H9 (cell line): ENCODE results near the gene OR2T35. TPM values are rescaled to one million over a fixed set of nuclear protein-coding genes. Genes with fewer than 3 reads are reported as not detected.
"Not testable (repeated sequence)": the region's sequence is repeated elsewhere in the genome, so short reads cannot be mapped to it uniquely, and the experiment has no call there.

Experiments
- DNase-seq: peaks from one replicate; pipeline ENCODE4 v3.0.0-alpha.2; 2017
- H2AFZ ChIP-seq: one replicate; pipeline ENCODE4 v1.6.1; 2013; ENCODE audit warnings: mild to moderate bottlenecking, low read length, control low read depth, moderate library complexity
- H2AK5ac ChIP-seq: 2 replicates; pipeline ENCODE4 v1.6.1; 2013; ENCODE audit warnings: low read length, control low read depth, mixed read lengths; ENCODE audit not compliant: insufficient read length
- H2BK120ac ChIP-seq: one replicate; pipeline ENCODE4 v1.6.1; 2013; ENCODE audit warnings: low read depth, mild to moderate bottlenecking, low read length, control low read depth, inconsistent platforms; ENCODE audit not compliant: poor library complexity, severe bottlenecking
- H2BK12ac ChIP-seq: 2 replicates; pipeline ENCODE4 v1.6.1; 2013; ENCODE audit warnings: low read length, control low read depth, mixed read lengths, low read depth; ENCODE audit not compliant: insufficient read length
- H2BK15ac ChIP-seq: 2 replicates; pipeline ENCODE4 v1.6.1; 2013; ENCODE audit warnings: low read depth, low read length, control low read depth
- H2BK20ac ChIP-seq: one replicate; pipeline ENCODE4 v1.6.1; 2013; ENCODE audit warnings: low read depth, mild to moderate bottlenecking, low read length, control low read depth, inconsistent platforms; ENCODE audit not compliant: poor library complexity, severe bottlenecking
- H2BK5ac ChIP-seq: 2 replicates; pipeline ENCODE4 v1.6.1; 2013; ENCODE audit warnings: low read length, control low read depth, mixed read lengths; ENCODE audit not compliant: insufficient read length
- H3K14ac ChIP-seq: 2 replicates; pipeline ENCODE4 v1.6.1; 2013; ENCODE audit warnings: low read length, control low read depth; ENCODE audit not compliant: insufficient read depth
- H3K18ac ChIP-seq: 2 replicates; pipeline ENCODE4 v1.6.1; 2013; ENCODE audit warnings: low read depth, mild to moderate bottlenecking, mixed read lengths, low read length, control low read depth; ENCODE audit not compliant: insufficient read length
- H3K23ac ChIP-seq: 2 replicates; pipeline ENCODE4 v1.6.1; 2013; ENCODE audit warnings: low read length, control low read depth, mixed read lengths, low read depth; ENCODE audit not compliant: insufficient read length
- H3K23me2 ChIP-seq: 2 replicates; pipeline ENCODE4 v1.6.1; 2013; ENCODE audit warnings: low read depth, mild to moderate bottlenecking, mixed read lengths, low read length, control low read depth; ENCODE audit not compliant: insufficient read length, poor library complexity, severe bottlenecking
- H3K27ac ChIP-seq: 2 replicates; pipeline ENCODE4 v1.5.1; 2013; ENCODE audit warnings: low read length, control low read depth, mixed read lengths, low read depth; ENCODE audit not compliant: insufficient read length
- H3K27me3 ChIP-seq: 2 replicates; pipeline ENCODE4 v1.6.1; 2013; ENCODE audit warnings: low read length, control low read depth, inconsistent platforms; ENCODE audit not compliant: insufficient read depth
- H3K4ac ChIP-seq: 2 replicates; pipeline ENCODE4 v1.6.1; 2013; ENCODE audit warnings: low read depth, mild to moderate bottlenecking, control low read depth, inconsistent platforms, low read length, moderate library complexity
- H3K4me1 ChIP-seq: 2 replicates; pipeline ENCODE4 v1.6.1; 2013; ENCODE audit warnings: low read length, control low read depth, inconsistent platforms; ENCODE audit not compliant: insufficient read depth
- H3K4me2 ChIP-seq: 2 replicates; pipeline ENCODE4 v1.6.1; 2013; ENCODE audit warnings: low read length, control low read depth, mixed read lengths; ENCODE audit not compliant: insufficient read length, insufficient read depth
- H3K56ac ChIP-seq: 2 replicates; pipeline ENCODE4 v1.6.1; 2013; ENCODE audit warnings: low read depth, mild to moderate bottlenecking, mixed read lengths, low read length, control low read depth; ENCODE audit not compliant: insufficient read length
- H3K79me1 ChIP-seq: 2 replicates; pipeline ENCODE4 v1.6.1; 2013; ENCODE audit warnings: low read depth, mild to moderate bottlenecking, moderate library complexity, low read length, control low read depth, inconsistent platforms; ENCODE audit not compliant: insufficient read depth, poor library complexity, severe bottlenecking
- H3K79me2 ChIP-seq: 2 replicates; pipeline ENCODE4 v1.6.1; 2013; ENCODE audit warnings: low read length, control low read depth, inconsistent platforms; ENCODE audit not compliant: insufficient read depth
- H3K9ac ChIP-seq: 2 replicates; pipeline ENCODE4 v1.6.1; 2013; ENCODE audit warnings: low read length, control low read depth, mixed read lengths; ENCODE audit not compliant: insufficient read length; ENCODE audit errors: extremely low read depth
- H3K9me3 ChIP-seq: one replicate; pipeline ENCODE4 v1.6.1; 2013; ENCODE audit warnings: low read depth, low read length, inconsistent platforms; ENCODE audit not compliant: control insufficient read depth
- H3T11ph ChIP-seq: one replicate; pipeline ENCODE4 v1.6.1; 2013; ENCODE audit warnings: mild to moderate bottlenecking, low read length, control low read depth, inconsistent platforms
- H4K20me1 ChIP-seq: one replicate; pipeline ENCODE4 v1.6.1; 2013; ENCODE audit not compliant: control insufficient read depth, insufficient read length, insufficient read depth
- H4K5ac ChIP-seq: 2 replicates; pipeline ENCODE4 v1.6.1; 2013; ENCODE audit warnings: low read depth, mild to moderate bottlenecking, mixed read lengths, low read length, control low read depth; ENCODE audit not compliant: insufficient read length
- H4K8ac ChIP-seq: replicated peaks from 2 replicates; pipeline ENCODE4 v1.6.1; 2013; ENCODE audit warnings: low read length, control low read depth, mixed read lengths, low read depth; ENCODE audit not compliant: insufficient read length
- H4K91ac ChIP-seq: 2 replicates; pipeline ENCODE4 v1.6.1; 2013; ENCODE audit warnings: low read depth, mild to moderate bottlenecking, moderate library complexity, mixed read lengths, low read length, control low read depth; ENCODE audit not compliant: insufficient read length
- H3K27ac Mint-ChIP-seq, 3 experiments: 2 replicates in 2 of 3; 3 replicates in 1 of 3; pipeline ENCODE4 v1.8.0; 2020 to 2021; ENCODE audit warnings: mixed read lengths in 3 of 3, mild to moderate bottlenecking in 1 of 3, moderate library complexity in 1 of 3
- H3K27me3 Mint-ChIP-seq: 2 replicates; pipeline ENCODE4 v1.8.0; 2021; ENCODE audit warnings: low read depth, mild to moderate bottlenecking, moderate library complexity, mixed read lengths
- H3K36me3 Mint-ChIP-seq, 3 experiments: 2 replicates in 2 of 3; 3 replicates in 1 of 3; pipeline ENCODE4 v1.8.0; 2020 to 2021; ENCODE audit warnings: low read depth in 3 of 3, mixed read lengths in 3 of 3; ENCODE audit not compliant: insufficient read depth in 1 of 3
- H3K4me1 Mint-ChIP-seq, 2 experiments: 2 replicates each; pipeline ENCODE4 v1.8.0; 2020; ENCODE audit warnings: mixed read lengths in 2 of 2
- H3K4me3 Mint-ChIP-seq, 2 experiments: 2 replicates in 1 of 2; 3 replicates in 1 of 2; pipeline ENCODE4 v1.8.0; 2020 to 2021; ENCODE audit warnings: mild to moderate bottlenecking in 2 of 2, mixed read lengths in 2 of 2, moderate library complexity in 1 of 2
- H3K9me3 Mint-ChIP-seq, 2 experiments: 2 replicates in 1 of 2; 3 replicates in 1 of 2; pipeline ENCODE4 v1.8.0; 2020; ENCODE audit warnings: mild to moderate bottlenecking in 2 of 2, mixed read lengths in 2 of 2, moderate library complexity in 1 of 2
- WGBS: extraction: QIAGEN DNeasy Blood & Tissue Kit; methylation state at CpG from one replicate; pipeline ENCODE4 v1.1.7; 2013; ENCODE audit warnings: missing lambda C conversion rate, low lambda C conversion rate, mixed read lengths; ENCODE audit not compliant: insufficient read length; ENCODE audit errors: extremely low coverage; 5-methylcytosine and 5-hydroxymethylcytosine counted together
- total RNA-seq: library from RNA; stranded (reverse); gene quantifications from 2 replicates; pipeline ENCODE4 v1.2.1, GENCODE V29; 2021

The OR2T35 gene
- total RNA-seq, 1 experiment from 2014 or later, result not detected

- H3K23me2 ChIP-seq, H3K79me1 ChIP-seq, H2BK120ac ChIP-seq, H3K14ac ChIP-seq, H3K36me3 Mint-ChIP-seq, H2AFZ ChIP-seq, H3K18ac ChIP-seq, DNase-seq, H4K5ac ChIP-seq, H3K9ac ChIP-seq, H4K91ac ChIP-seq, H3K27me3 Mint-ChIP-seq, H3K79me2 ChIP-seq, H3K27ac ChIP-seq, H3K56ac ChIP-seq, H2BK15ac ChIP-seq, H3K4me2 ChIP-seq, H2BK5ac ChIP-seq, H3K4me1 ChIP-seq, H4K20me1 ChIP-seq, H2AK5ac ChIP-seq, H3K4ac ChIP-seq, H2BK12ac ChIP-seq, H3K4me3 Mint-ChIP-seq, H3K27ac Mint-ChIP-seq, H4K8ac ChIP-seq, H3T11ph ChIP-seq, H3K4me1 Mint-ChIP-seq, H3K23ac ChIP-seq, H3K27me3 ChIP-seq, H2BK20ac ChIP-seq, H3K9me3 ChIP-seq: not testable (repeated sequence)
- WGBS, result no CpG with 5 or more reads among the region's 1 CpG
- H3K9me3 Mint-ChIP-seq, result peaks cover 26 to 40% of the 10 kb centered on the region in 2 experiments
These were observed 3.9 kb upstream of the OR2T35 start for GRCh38 chr1:248648770-248649536.

- H3K4me3 Mint-ChIP-seq, DNase-seq, H3K14ac ChIP-seq, H2BK120ac ChIP-seq, H4K91ac ChIP-seq, H3K23me2 ChIP-seq, H3K4me1 Mint-ChIP-seq, H3K27me3 Mint-ChIP-seq, H3K4me2 ChIP-seq, H3K23ac ChIP-seq, H2AK5ac ChIP-seq, H4K5ac ChIP-seq, H2BK12ac ChIP-seq, H3K18ac ChIP-seq, H3K27ac ChIP-seq, H3K56ac ChIP-seq, H3K27me3 ChIP-seq, H2BK15ac ChIP-seq, H3K27ac Mint-ChIP-seq, H3K9me3 ChIP-seq, H3K9ac ChIP-seq, H2BK20ac ChIP-seq, H2BK5ac ChIP-seq, H3K79me2 ChIP-seq, H4K20me1 ChIP-seq, H3K4me1 ChIP-seq, H3K79me1 ChIP-seq, H2AFZ ChIP-seq, H3K36me3 Mint-ChIP-seq, H3K4ac ChIP-seq, H4K8ac ChIP-seq, H3T11ph ChIP-seq: not testable (repeated sequence)
- peaks cover 8 to 22% of the 10 kb centered on the region in 2 experiments for H3K9me3 Mint-ChIP-seq
- no CpG with 5 or more reads among the region's 4 CpGs for WGBS
These were observed 2.0 kb downstream of the OR2T35 start for GRCh38 chr1:248642971-248643651.
